ENCODE measurements around the gene MSMB. TPM values are rescaled to one million over a fixed set of nuclear protein-coding genes. Genes with fewer than 3 reads are reported as not detected.

MSMB gene
- total and polyA plus RNA-seq, 9 of the 15 experiments (the other 6 are each of a cell fraction or from before 2014, with no cell fraction given): 0.21 to 0.60 TPM; not detected in 7

DNA sequence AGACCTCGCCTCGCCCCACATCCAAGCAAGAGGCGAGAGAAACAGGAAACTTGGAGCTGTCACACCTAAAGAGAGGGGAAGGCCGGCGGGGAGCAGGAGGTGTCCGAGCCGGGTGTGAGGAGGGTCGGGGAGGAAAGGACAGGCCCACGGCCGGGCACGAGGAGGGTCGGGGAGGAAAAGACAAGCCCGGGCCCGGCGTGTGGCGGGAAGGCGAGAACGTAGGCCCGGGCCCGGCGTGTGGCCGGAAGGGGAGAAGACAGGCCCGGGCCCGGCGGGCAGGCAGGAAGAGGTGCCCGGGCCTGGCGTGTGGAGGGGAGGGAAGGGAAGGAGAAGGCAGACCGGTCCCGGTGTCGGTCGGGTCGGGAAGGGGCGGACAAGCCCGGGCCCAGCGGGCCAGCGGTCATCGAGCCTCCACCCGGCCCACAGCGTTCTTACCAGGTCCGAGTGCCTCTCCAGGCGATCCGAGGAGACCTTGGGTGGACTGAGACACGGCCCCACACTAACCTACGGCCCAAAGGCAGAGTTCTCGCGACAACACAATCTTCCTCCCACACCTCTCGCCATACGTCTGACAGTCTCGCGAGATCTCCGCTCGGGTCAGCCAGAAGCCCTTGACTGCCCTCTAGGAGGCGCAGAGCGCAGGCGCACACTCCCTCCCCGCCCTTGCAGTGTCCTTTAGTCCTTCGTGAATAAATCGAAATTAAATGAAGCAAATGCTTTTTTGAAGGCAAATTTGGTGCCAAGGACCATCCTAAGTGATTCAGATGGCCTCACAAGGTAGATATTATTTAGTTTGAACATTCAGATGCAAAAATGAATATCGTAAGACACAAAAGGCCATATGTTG lies 15.8 kb downstream of the MSMB start, which contains the start of gene NCOA4 (continued):
- TF ChIP-seq, protein P1, sequence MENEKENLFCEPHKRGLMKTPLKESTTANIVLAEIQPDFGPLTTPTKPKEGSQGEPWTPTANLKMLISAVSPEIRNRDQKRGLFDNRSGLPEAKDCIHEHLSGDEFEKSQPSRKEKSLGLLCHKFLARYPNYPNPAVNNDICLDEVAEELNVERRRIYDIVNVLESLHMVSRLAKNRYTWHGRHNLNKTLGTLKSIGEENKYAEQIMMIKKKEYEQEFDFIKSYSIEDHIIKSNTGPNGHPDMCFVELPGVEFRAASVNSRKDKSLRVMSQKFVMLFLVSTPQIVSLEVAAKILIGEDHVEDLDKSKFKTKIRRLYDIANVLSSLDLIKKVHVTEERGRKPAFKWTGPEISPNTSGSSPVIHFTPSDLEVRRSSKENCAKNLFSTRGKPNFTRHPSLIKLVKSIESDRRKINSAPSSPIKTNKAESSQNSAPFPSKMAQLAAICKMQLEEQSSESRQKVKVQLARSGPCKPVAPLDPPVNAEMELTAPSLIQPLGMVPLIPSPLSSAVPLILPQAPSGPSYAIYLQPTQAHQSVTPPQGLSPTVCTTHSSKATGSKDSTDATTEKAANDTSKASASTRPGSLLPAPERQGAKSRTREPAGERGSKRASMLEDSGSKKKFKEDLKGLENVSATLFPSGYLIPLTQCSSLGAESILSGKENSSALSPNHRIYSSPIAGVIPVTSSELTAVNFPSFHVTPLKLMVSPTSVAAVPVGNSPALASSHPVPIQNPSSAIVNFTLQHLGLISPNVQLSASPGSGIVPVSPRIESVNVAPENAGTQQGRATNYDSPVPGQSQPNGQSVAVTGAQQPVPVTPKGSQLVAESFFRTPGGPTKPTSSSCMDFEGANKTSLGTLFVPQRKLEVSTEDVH (IDR thresholded peaks at IDR 0.05; ENCODE audit: low read depth, partially characterized antibody): peak; percentile 44
- TF ChIP-seq C11orf30 (IDR thresholded peaks at IDR 0.05; ENCODE audit: low read depth) (peak; percentile 52), ASH1L (IDR thresholded peaks at IDR 0.05; ENCODE audit: borderline replicate concordance, low read depth, partially characterized antibody) (peak; percentile 33), PTBP1 (IDR thresholded peaks at IDR 0.05; ENCODE audit: low read depth, low read length) (no peak), EP400 (IDR thresholded peaks at IDR 0.05) (peak; percentile 80; the same call in 1 of the 2 replicates), KAT7 (CRISPR knock-in tag; IDR thresholded peaks at IDR 0.05; ENCODE audit: borderline replicate concordance) (0 out of 2 replicates have a peak, but pooled peaks have one; percentile 61), RCOR1 (IDR thresholded peaks at IDR 0.05; ENCODE audit: borderline replicate concordance in 1 of 2, low read depth in 2 of 2, low read length in 2 of 2) (peak in 1 of 2 experiments; percentile 58; a peak in 2 of 4 replicates), MEF2A (IDR thresholded peaks at IDR 0.05; ENCODE audit: control insufficient read depth, low read depth, low read length) (no peak), CREM (IDR thresholded peaks at IDR 0.05; ENCODE audit: low read depth) (peak; percentile 83), TOE1 (IDR thresholded peaks at IDR 0.05; ENCODE audit: borderline replicate concordance) (0 out of 2 replicates have a peak, but pooled peaks have one; percentile 28), TOE1 (CRISPR knock-in tag; IDR thresholded peaks at IDR 0.05; ENCODE audit: borderline replicate concordance, low read depth) (no peak), BRD9 (IDR thresholded peaks at IDR 0.05; ENCODE audit: low read depth, partially characterized antibody) (peak; percentile 25), ZNF75A (CRISPR knock-in tag; IDR thresholded peaks at IDR 0.05) (0 out of 2 replicates have a peak, but pooled peaks have one; percentile 55), SMARCA4 (IDR thresholded peaks at IDR 0.05) (0 out of 2 replicates have a peak, but pooled peaks have one; percentile 20), ARHGAP35 (IDR thresholded peaks at IDR 0.05; ENCODE audit: partially characterized antibody) (peak; percentile 99)
- TF ChIP-seq, protein P2, sequence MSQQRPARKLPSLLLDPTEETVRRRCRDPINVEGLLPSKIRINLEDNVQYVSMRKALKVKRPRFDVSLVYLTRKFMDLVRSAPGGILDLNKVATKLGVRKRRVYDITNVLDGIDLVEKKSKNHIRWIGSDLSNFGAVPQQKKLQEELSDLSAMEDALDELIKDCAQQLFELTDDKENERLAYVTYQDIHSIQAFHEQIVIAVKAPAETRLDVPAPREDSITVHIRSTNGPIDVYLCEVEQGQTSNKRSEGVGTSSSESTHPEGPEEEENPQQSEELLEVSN (IDR thresholded peaks at IDR 0.05; ENCODE audit: borderline replicate concordance in 1 of 2, extremely low read depth in 1 of 2, insufficient read depth in 1 of 2, insufficient read length in 1 of 2, low read depth in 1 of 2, low read length in 1 of 2, poor library complexity in 1 of 2, severe bottlenecking in 1 of 2): peak; percentile 76 to 83
- TF ChIP-seq, protein P3, sequence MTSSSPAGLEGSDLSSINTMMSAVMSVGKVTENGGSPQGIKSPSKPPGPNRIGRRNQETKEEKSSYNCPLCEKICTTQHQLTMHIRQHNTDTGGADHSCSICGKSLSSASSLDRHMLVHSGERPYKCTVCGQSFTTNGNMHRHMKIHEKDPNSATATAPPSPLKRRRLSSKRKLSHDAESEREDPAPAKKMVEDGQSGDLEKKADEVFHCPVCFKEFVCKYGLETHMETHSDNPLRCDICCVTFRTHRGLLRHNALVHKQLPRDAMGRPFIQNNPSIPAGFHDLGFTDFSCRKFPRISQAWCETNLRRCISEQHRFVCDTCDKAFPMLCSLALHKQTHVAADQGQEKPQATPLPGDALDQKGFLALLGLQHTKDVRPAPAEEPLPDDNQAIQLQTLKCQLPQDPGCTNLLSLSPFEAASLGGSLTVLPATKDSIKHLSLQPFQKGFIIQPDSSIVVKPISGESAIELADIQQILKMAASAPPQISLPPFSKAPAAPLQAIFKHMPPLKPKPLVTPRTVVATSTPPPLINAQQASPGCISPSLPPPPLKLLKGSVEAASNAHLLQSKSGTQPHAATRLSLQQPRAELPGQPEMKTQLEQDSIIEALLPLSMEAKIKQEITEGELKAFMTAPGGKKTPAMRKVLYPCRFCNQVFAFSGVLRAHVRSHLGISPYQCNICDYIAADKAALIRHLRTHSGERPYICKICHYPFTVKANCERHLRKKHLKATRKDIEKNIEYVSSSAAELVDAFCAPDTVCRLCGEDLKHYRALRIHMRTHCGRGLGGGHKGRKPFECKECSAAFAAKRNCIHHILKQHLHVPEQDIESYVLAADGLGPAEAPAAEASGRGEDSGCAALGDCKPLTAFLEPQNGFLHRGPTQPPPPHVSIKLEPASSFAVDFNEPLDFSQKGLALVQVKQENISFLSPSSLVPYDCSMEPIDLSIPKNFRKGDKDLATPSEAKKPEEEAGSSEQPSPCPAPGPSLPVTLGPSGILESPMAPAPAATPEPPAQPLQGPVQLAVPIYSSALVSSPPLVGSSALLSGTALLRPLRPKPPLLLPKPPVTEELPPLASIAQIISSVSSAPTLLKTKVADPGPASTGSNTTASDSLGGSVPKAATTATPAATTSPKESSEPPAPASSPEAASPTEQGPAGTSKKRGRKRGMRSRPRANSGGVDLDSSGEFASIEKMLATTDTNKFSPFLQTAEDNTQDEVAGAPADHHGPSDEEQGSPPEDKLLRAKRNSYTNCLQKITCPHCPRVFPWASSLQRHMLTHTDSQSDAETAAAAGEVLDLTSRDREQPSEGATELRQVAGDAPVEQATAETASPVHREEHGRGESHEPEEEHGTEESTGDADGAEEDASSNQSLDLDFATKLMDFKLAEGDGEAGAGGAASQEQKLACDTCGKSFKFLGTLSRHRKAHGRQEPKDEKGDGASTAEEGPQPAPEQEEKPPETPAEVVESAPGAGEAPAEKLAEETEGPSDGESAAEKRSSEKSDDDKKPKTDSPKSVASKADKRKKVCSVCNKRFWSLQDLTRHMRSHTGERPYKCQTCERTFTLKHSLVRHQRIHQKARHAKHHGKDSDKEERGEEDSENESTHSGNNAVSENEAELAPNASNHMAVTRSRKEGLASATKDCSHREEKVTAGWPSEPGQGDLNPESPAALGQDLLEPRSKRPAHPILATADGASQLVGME (CRISPR knock-in tag; IDR thresholded peaks at IDR 0.05): 0 out of 2 replicates have a peak, but pooled peaks have one; percentile 57
